Raji (cell line): ENCODE data around the gene RAB27A.

Source experiments
- POLR2A ChIP-seq: IDR thresholded peaks from 2 replicates; pipeline ENCODE4 v1.6.1; 2011; ENCODE audit warnings: low read depth, low read length, control low read depth; ENCODE audit not compliant: insufficient read depth

RAB27A gene

DNA sequence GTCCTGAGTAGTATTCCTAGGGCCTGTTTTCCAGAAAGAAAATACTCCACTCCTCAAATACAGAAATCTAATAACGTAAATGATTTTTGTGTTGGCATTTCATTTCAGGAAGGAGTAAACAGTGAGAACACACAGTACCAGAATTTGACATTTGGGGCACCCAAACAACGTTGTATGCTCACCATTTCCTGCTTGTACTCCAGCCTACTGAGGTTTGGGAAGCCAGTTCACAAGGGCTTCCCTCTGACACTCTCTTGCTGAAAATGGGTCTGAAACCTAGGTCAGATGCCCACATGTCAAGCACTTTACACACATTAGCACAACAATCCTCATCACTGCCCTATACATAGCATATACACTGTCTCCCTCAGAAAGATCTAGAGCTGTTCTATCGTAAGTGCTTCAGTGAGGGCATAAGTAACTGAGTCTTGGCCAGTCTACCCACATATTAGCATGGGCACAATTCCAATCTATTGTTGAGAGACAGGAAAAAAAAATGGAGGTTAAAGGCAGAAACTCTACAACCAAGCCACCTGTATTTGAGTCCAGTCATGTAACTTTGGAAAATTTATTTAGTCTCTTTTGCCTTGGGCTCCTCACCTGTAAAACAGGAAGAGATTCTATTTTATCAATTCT is 49.4 kb downstream of the RAB27A start:
- TF ChIP-seq POLR2A: no peak

DNA sequence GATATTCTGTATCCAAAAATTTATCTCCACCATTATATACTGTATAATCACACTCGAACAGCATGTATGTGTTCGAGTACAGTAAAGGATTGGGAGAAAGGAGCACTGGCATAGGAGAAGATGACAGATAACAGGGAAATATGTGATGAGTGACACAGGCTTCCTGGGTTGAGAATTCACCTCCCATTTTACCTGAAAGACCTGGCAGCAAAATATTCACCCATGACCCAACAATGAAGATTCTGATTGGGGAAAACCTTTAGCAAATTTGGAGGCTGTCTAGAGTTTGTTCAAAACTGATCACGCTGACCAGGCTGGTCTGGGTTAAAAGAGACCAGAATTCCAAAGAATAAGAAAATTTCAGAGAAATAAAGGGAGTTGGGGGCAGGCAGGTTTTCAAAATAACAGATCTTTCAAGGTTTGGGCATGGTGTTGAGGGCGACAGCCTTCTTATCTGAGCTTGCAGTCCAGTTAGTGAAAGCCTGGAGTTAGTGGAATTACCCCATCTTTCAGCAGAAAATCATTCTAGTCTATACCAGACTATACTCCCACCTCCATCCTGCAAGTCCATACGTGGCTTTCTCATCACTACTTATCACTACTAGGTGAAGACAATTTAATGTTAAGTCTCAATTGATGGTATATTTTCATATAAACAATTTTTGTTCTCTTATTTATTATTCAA is 50.0 kb downstream of the RAB27A start:
- TF ChIP-seq POLR2A: no peak

DNA sequence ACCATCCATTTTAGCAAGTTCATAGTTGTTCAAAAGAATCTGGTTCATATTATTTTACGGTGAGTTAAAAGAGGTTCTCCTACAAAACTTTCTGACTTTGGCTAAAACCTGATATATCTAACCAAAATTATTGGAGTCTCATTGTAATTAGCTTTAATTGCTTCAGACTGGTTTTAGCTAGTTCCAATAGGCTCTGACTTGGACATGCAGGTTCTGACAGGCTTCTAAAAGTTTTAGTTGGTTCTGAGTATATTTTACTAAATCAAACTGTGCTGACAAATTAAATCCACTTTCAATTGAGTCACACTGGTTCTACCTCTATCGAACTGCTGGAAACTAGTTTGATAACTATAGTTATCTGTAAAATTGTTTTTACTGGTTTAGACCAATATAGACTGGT is 50.7 kb downstream of the RAB27A start:
- TF ChIP-seq POLR2A: no peak

DNA sequence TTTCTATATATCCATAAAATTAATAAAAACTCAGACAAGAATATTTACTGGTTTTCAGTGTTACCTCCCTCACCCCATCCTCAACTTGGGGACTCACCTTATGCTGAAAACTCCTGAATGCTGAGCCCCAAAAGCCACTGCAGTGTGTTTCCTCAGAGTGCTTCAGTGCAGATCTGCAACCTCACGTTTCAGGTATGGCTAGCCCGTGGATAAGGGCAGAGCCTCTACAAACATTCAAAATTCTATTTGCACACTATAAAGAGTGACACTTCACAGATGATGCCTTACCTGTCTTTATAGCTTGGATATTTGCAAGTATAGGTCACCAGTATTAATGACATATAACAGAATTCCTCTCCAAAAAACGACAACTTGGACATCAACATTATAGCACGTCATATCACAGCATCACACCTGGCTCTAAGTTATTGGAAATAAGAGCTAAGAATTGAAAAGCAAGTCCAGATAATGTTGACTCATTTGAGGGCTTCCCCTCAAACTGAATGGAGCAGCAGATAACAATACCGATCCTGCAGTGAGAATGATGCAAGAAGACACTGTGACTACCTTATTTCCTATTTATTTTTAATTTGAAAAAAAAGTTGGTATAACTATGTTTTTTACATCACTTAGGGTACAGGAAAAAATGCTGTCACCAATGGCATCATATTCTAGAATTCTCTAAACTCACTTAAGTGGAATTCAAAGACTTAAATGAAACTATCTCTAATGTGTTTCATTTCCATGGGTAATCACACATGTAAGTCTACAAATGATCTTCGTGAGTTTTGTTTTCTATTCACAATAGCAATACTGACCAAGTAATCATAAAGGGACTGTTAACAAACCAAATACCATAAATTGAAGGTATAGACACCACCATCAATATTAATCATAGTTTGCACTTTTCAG is 52.1 kb downstream of the RAB27A start:
- TF ChIP-seq POLR2A: no peak

DNA sequence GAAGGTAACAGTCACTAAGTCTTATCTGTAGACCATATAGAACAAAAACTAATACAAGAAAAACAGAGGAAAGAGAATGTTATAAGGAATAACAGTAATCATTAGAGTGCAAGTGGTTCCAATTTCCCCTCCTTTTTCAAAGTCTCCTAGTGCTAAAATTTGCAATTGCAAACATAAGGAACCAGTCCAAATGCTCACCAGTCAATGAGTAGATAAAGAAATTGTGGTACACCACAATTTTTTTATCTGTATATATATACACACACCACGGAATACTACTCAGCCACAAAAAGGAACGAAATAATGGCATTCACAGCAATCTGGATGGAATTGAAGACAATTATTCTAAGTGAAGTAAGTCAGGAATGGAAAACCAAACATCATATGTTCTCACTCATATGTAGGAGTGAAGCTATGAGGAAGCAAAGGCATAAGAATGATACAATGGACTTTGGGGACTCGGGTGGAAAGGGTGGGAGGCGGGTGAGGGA is 54.0 kb downstream of the RAB27A start:
- TF ChIP-seq POLR2A: no peak

DNA sequence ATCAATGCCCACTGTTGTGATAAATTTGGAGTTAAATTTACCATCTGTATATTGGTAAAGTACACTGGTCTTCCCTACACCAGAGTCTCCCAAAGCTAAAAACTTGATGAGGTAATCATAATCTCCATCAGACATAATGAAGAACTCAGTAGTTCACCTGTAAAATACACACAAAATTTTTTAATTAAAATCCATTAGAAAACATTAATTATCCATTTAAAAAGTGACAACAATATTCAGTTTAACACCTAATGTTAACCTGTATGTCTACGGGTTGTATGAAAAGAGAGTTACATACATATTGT is 54.9 kb downstream of the RAB27A start:
- no peak for TF ChIP-seq POLR2A

DNA sequence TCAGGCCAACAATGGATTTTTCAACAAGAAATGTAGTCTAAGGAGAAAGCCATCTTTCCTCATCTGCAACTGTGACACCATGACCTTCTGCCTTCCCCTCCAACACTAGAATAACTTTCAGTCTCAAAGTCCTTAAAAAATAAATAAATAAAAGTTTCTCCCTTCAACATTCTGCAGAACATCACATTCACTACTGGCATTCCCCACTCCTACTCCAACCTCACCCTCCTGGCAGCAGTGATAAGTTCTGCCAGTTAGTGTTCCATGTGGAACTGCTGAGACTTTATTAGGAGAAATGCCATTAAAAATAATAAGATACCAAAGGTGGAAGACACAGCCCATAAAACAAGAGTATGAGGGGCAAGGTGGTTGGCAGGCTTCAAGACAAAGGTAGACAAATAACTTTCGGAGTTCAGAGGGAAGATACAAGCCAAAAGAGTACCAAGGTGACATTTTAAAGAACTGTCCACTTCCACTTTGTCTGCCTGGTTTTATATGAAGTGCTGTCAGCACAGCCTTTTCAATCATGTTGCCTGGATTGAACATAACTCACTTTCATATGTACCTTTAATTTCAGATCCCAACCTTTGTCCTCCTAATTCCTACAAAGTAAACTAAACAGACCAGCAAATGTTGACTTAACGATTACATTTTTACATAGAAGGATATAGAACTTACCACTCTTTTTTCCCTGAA is 55.4 kb downstream of the RAB27A start:
- TF ChIP-seq POLR2A: no peak

DNA sequence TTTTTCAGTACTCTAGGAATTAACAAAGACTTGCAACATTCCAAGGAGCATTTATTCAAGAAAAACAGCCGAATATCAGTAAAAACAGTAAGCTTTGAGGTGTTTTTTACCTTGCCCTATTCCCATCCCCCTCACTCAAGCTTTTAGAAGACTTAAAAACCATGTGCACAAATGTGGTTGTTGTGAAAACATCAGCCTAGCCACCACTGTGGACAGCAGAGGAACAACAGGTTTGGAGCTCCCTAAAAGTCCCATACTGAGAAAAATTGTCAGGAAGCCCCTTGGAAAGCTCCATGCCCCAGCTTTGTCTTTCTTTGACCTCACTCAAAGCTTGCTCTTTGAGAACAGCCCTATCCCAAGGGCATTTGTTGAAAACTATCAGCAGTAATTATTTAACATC is 58.2 kb downstream of the RAB27A start:
- TF ChIP-seq POLR2A: no peak

DNA sequence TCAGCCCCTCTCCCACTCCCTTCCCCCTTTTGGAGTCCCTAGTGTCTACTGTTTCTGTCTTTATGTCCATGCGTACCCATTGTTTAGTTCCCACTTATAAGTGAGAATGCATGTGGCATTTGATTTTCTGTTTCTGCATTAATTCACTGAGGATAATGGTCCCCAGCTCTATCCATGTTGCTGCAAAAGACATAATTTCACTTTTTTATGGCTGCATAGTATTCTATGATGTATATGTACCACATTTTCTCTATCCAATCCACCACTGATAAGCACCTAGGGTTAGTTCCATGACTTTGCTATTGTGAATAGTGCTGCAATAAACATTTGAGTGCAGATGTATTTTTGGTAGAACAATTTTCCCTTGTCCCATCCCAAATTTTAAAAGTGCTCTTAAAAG is 58.7 kb downstream of the RAB27A start:
- no peak for TF ChIP-seq POLR2A

DNA sequence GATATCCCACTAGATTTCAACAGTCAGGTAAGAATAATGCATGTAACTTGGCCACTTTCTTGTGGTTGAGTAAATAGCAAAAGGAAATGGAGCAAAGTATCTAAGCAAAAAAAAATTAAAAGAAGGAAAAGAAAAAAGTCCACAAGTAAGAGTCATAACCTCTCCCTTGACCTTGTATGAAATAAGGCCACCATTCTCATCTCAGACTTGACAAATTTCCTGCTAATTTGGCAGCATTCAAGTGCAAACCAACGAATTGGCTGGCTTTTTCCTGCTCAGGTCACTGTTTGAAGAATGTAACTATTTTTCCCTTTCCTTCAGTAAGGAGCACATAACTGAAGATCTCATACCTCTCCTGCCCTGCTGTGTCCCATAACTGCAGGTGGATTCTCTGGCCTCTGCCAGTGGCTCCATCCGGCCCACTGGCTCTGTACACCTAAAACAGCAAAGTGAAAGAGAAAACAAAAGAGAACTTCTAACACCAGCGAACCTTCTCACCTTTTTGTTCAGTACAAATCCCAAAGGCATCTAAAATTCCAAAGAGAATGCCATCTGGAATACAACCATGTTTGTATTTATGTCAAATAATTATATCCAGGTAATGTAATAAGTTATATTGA is 59.5 kb downstream of the RAB27A start:
- no peak for TF ChIP-seq POLR2A

DNA sequence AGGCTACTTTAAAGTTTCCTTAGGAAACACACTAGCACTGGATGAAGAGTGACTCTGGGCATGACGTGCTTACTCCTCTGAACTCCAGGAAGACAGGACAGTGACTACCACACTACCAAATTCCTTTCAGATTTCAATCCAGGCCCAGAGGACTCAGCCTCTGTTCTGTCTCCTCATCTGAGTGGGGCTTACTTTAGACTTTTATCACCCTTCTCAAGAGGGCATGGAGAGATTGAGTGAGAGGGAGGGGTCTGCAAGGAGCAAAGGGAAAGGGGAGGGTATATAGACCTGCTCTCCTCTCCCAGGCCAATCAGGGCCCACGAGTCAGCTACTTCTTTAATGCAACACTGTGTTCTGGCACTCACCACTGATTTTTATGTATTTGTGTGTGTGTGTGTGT is 63.5 kb downstream of the RAB27A start:
- no peak for TF ChIP-seq POLR2A

DNA sequence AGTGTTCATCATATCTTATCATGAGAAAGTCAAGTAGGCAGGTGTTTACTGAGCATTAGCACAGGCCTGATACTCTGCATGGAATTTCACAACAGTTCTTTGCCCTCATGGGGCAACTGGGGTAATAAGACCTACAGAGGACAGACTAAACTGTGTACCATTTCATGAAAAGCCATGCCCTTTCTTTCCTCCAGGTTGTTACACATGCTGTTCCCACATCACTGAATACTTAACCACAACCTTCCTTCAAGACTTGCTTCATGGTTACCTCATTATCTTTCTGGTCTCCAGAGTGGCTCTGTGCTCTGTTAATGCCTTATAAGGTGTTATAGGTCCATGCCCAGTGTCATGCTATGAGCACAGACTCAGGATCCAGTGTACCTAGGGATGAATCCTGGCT is 64.7 kb downstream of the RAB27A start:
- TF ChIP-seq POLR2A: no peak

DNA sequence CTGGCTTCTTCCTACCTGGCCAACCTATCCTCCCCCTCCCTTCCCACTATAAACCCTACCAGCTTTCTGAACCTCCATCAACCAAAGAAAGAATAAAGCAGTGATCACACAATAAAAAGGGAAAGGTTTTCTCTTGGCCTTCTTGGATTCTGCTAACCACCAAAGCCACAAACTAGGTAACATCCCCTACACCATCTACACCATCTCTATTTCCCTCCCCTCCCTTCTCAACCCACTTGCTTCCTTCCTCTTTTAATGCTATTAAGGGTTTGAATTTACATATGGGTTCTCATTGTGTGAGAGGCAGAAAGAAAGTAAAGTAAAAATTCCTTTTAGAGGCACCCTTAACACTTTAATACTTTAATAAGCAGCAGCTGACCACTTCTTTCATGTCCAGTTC is 67.0 kb downstream of the RAB27A start:
- TF ChIP-seq POLR2A: no peak

DNA sequence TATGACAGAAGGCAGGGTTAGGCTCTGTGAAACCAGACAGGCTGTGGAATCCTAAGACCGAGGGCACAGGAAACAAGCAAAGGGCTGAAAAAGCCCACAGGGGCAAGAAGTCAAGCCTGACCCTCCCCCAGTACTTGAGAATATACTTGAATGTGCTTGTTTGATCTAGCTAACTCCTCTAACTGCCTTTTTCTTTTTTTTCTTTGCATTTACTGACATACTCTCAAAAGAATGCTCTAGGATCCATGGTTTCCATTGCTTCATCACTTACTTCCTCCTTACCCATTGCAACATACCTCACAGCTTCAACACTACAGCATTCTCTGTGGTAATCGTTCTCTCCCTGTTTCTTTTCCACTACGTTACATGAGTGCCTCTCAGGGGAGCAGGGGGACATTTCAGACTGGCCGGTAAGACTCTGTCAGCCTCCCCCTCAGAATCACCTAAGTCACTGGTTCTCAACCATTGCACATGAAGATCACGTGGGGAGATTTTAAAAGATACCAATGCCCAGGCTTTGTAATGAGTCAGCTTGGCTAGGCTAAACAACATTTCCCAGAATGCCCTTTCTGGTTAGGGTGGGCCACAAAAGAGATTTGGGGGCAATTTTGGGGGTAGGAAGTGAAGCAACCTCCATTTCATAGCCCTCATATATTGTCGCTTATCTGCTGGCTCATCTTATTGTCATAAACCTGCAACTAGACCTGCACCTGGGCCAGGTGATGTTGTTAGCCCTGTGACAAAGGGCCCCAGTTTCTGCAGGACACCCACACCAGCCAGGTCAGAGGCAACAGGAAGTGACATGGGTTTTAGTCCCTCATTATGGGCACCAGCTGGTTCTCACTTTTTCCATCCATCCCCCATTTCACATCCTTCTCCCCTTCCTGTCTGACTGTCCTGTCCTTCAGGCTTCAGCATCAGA is 68.3 kb downstream of the RAB27A start:
- no peak for TF ChIP-seq POLR2A
